Fibroblast of lung (primary cell): ENCODE results near the gene CMC2.

ENCODE experiments used
- CTCF ChIP-seq, 2 donors: IDR thresholded peaks in 1 of 2; conservative IDR thresholded peaks in 1 of 2; 1 replicate in 1 of 2; 2 replicates in 1 of 2; pipeline ENCODE4 v1.5.1; 2011 to 2012; ENCODE audit warnings: low read length in 2 of 2, control low read depth in 1 of 2, inconsistent platforms in 1 of 2, low read depth in 1 of 2, mild to moderate bottlenecking in 1 of 2
- EZH2 ChIP-seq: IDR thresholded peaks from 2 replicates; pipeline ENCODE4 v1.5.1; 2012; ENCODE audit warnings: low read length, control low read depth, mild to moderate bottlenecking; ENCODE audit errors: missing control alignments

- TF ChIP-seq CTCF (conservative IDR thresholded peaks at IDR 0.05 in 1 of 2, IDR thresholded peaks at IDR 0.05 in 1 of 2; ENCODE audit: low read depth in 1 of 2, low read length in 2 of 2) (no peak), EZH2 (no peak)
These were observed 67.8 kb downstream of the CMC2 start for GRCh38 chr16:80938879-80939260.
